Measurements from ENCODE around the gene KCNQ1OT1. TPM values are rescaled to one million over a fixed set of nuclear protein-coding genes. Genes with fewer than 3 reads are reported as not detected.
A peak's percentile ranks its signal among the peaks of the same experiment; 100 is the strongest.

The KCNQ1OT1 gene
- total RNA-seq, 8 experiments from 2014 or later = 1.2 to 6.3 (median 3.8) TPM

DNA sequence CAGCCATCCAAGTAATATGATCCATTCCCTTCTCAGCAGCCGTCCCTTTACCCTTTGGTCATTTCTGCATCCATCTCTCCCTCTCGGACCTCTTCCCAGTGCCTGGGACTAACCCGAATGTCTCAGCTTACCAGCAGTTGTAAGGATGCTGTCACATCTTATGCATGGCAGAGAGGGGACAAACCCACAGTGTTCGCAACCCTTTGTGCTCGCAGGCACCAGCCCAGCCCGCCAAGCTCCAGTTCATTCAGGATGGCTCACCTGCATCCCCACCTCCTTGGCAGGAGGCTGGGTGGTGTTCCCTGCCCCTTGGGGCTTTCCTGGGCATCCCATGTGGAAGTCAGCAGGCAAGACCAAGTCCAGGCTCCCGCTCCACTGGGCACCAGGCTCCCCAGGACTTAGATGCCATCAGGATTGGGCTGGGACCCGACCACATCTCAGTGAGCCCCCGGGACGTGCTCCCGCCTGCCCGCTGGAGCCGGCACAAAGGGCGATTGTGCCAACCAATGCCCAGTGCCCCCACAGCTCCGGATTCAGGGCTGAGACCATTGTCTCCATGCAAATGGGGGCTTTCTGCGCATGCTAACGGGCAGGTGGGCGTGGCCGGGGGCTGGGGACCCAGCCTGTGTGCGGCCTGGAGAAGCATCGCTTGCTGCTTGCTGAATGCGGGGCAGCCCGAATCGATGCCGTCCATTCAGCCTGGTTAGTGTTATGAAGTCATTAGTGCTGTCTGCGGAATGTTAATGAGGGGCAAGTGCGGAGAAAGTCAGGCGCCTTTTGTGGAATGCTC lies 108.6 kb downstream of the KCNQ1OT1 start:
- H3K4me1 ChIP-seq (replicated peaks in 1 of 2) = peaks cover 7 to 25% of the 10 kb centered on the region in 2 donors
- WGBS, 10 experiments = 40 to 100% (median 60%) methylated on average over 1 to 13 of the region's 28 CpGs; no CpG with 5 or more reads in 4 of the 10 experiments
- H3K4me3 ChIP-seq = no peak overlapping the region
- peak in 5 of 8 experiments; percentile 67 to 87 (median 85) for ATAC-seq (replicated peaks in 6 of 8)
- peak overlapping the region in 1 of 2 donors; percentile 1 for H3K27ac ChIP-seq
- in situ Hi-C loops (cut with MboI; ENCODE audit: low pct_unique_long_range_greater_than_20kb in 2 of 9, low sequenced_read_pairs in 9 of 9, unreplicated experiment in 9 of 9) = no loop called here

DNA sequence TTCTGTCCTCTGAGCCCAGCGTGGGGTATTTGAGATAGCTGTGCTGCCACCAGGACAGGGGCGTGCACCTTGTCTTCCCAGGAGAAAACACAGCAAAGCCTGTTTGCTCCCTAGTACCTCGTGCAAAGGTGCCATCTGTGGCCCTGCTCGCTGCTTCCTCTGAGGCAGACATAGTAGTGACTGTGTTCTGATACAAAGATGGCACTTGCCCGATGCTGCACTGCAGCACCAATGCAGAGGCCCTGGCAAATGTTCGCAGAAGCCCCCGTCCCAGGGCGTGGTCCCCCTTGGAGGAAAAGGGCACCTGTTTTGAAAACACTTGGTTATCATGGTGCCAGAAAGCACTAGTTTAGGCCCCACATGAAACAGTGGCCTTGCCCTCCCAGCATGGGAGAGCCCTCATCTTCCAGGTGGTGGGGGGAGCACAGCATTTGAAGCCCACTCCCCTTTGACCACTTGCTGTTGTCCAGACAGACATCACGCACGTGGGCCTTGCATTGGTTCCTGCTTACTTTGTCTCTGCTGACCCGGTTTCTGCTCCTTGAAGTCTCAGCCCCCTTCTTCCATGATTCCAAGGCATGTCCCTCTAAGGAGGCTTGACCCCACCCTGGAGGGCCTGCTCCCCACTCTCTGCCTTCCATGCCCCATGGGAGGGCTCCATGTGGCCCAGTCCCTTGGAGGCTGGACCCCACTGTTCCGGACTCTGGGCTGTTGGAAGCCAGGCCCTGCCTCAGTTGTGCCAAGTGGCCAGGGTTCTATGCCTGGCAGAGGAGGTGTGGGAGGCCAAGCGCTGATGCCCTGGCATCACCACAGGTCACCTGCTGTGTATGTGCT lies 109.4 kb downstream of the KCNQ1OT1 start:
- H3K27ac ChIP-seq = no peak overlapping the region

DNA sequence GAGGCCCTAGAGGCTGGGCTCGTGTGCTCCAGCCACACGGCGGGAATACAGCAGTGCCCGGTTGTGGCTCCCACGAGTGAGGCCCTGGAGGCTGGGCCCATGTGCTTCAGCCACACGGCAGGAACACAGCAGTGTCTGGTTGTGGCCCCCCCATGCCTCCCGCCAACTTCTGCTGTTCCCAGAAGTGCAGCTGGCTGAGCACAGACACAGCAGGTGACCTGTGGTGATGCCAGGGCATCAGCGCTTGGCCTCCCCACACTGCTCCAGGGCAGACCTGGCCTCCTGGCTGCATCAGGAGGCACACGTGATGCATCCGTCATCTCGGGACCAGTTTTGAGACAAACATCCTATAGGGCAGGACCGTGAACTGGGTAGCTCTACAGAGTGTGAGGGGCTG lies 110.3 kb downstream of the KCNQ1OT1 start:
- WGBS, 10 experiments = 80 to 100% (median 100%) methylated on average over 1 to 4 of the region's 12 CpGs; no CpG with 5 or more reads in 4 of the 10 experiments
- in situ Hi-C loops (cut with MboI; ENCODE audit: low pct_unique_long_range_greater_than_20kb in 2 of 9, low sequenced_read_pairs in 9 of 9, unreplicated experiment in 9 of 9) = no loop called here
- H3K4me3 ChIP-seq = no peak overlapping the region
- no peak overlapping the region for H3K27ac ChIP-seq
- ATAC-seq (replicated peaks in 6 of 8) = no peak
- H3K4me1 ChIP-seq (replicated peaks in 1 of 2) = peaks cover 9 to 29% of the 10 kb centered on the region in 2 donors

More for the DNA sequence above, 109.4 kb downstream of the KCNQ1OT1 start:
- 53 to 100% (median 83%) methylated on average over 1 to 7 of the region's 13 CpGs; no CpG with 5 or more reads in 3 of the 10 experiments for WGBS, 10 experiments
- Histone ChIP-seq H3K4me3 (no peak overlapping the region), H3K4me1 (replicated peaks in 1 of 2) (peaks cover 9 to 29% of the 10 kb centered on the region in 2 donors)
- in situ Hi-C loops (cut with MboI; ENCODE audit: low pct_unique_long_range_greater_than_20kb in 2 of 9, low sequenced_read_pairs in 9 of 9, unreplicated experiment in 9 of 9) = no loop called here
- ATAC-seq (replicated peaks in 6 of 8) = no peak

DNA sequence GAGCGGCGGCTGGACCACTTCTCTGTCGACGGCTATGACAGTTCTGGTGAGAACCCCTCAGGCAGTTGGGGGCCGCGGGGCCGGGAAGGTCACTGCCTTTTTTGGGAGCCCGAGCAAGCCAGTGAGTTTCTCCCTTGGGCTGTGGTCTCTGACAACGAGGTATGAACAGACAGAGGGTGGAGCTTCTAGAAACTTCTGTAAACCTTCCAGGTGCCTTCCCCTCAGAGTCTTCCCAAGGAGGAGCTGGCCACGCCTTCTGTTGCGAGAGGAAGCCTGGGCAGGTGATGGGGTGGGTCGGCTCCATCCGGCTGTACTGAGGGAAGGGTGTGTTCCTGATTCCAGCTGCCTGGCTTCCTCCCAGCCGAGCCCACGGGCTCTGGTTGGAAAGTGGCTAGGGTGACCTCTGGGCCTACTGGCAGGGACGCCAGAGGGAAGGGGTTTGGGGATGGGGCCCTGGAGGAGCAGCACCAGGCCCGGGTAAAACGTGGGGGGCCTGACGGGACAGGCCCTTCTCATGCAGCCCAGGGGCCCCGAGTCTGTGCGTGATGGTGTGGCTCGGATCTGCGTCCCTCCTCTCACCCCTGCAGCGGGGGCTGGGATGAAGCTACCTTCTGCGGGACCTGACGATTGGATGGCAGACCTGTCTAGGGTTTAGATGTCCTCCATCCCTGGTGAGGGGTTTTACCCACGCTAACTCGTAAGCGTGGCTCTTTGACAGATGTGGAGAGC lies 110.8 kb downstream of the KCNQ1OT1 start:
- in situ Hi-C loops (cut with MboI; ENCODE audit: low pct_unique_long_range_greater_than_20kb in 2 of 9, low sequenced_read_pairs in 9 of 9, unreplicated experiment in 9 of 9) = no loop called here
- 40 to 100% (median 87%) methylated on average over 1 to 7 of the region's 29 CpGs; no CpG with 5 or more reads in 3 of the 10 experiments for WGBS, 10 experiments
- Histone ChIP-seq H3K27ac (no peak overlapping the region), H3K4me3 (no peak overlapping the region), H3K4me1 (replicated peaks in 1 of 2) (peaks cover 9 to 29% of the 10 kb centered on the region in 2 donors)
- no peak for ATAC-seq (replicated peaks in 6 of 8)

DNA sequence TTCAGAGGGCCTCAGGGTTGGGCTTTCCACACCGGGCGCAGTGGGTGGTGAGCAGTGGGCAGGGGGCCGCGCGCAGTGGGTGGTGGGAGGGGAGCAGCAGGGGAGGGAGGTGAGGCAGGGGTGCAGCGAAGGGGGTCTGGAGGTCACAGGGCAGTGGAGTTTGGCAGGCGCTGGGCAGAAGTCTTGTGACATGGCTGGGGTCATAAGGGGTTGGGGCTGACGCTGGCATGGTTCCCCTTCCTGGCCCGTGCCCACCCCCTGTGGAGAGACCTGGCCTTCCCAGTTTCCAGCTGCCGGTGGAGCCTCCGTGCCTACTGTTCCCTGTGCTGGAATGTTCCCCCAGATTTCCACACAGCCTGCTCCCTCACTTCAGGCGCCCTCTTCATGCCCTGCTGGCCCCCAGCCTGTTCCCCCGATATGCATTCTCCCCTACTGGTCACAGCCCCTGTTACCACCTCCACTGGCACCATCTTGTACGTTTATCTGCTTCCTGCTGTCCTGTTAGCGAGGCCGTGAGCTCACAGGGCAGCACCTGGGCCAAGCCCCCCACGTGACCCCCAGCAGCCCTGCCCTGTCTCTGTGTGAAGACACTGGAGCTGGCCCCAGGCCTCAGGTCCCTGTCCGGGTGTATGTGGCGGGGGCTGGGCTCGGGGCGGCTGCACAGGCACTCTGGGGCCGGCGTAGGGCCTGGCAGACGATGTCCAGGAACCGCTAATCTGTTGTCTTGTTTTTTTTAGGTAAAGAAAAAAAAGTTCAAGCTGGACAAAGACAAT lies 111.6 kb downstream of the KCNQ1OT1 start:
- 0 to 81% methylated on average over 2 to 4 of the region's 25 CpGs; no CpG with 5 or more reads in 8 of the 10 experiments for WGBS, 10 experiments
- Histone ChIP-seq H3K27ac (no peak overlapping the region), H3K4me1 (replicated peaks in 1 of 2) (peaks cover 9 to 29% of the 10 kb centered on the region in 2 donors), H3K4me3 (no peak overlapping the region)
- in situ Hi-C loops (cut with MboI; ENCODE audit: low pct_unique_long_range_greater_than_20kb in 2 of 9, low sequenced_read_pairs in 9 of 9, unreplicated experiment in 9 of 9) = no loop called here
- no peak for ATAC-seq (replicated peaks in 6 of 8)

DNA sequence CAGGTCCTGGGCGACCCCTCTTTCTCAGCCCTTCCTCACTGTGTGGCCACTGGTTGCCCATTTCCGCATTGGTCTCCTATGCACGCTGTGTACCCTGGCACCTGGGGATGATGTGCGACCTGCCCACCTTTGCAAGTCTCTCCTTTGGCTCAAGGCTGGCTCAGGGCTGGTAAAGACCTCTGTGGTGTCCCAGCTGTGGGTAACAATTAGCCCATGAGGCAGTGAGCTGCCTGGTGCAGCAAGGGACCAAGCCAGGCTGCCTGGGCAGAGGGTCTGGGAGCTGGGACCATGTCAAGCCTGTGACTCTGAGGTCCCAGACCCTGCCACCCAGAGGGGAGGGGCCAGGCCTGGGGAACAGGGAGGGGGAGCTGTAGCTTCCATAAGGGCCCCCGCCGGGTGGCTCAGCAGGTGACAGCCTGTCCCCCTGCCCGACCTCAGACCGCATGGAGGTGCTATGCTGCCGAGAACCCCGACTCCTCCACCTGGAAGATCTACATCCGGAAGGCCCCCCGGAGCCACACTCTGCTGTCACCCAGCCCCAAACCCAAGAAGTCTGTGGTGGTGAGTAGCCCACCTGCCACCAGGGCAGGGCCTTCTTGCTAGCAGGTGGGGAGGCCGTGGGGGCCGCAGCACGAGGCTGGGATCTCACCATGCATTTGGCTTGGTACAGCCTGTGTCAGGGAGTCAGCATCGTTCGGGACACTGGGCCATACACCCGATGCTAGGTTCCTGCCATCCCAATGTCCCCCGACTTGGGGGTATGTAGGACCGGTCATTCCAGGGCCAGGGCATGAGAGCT lies 112.5 kb downstream of the KCNQ1OT1 start:
- in situ Hi-C loops (cut with MboI; ENCODE audit: low pct_unique_long_range_greater_than_20kb in 2 of 9, low sequenced_read_pairs in 9 of 9, unreplicated experiment in 9 of 9) = no loop called here
- Histone ChIP-seq H3K4me1 (replicated peaks in 1 of 2) (peaks cover 16 to 33% of the 10 kb centered on the region in 2 donors), H3K4me3 (no peak overlapping the region), H3K27ac (no peak overlapping the region)
- no peak for ATAC-seq (replicated peaks in 6 of 8)
- 32 to 100% (median 68%) methylated on average over 2 to 5 of the region's 20 CpGs; no CpG with 5 or more reads in 6 of the 10 experiments for WGBS, 10 experiments

DNA sequence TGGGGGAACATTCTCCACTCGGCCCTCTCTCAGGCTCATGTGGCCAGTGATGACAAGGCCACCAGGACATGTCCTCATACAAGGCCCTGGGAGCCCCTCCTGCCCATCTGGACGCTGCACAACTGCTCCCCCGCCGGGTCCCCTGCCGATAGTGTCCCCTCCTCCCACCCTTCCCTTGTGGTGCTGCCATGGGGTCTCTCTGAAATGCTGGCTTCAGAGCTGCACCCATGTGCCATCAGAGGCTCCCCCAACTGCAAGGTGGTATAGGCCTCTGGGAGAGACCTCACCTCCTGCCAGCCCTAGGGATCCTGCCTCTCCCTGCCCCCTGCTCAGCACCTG lies 113.0 kb downstream of the KCNQ1OT1 start:
- peak in 1 of 8 experiments; percentile 2 for ATAC-seq (replicated peaks in 6 of 8)
- Histone ChIP-seq H3K27ac (no peak overlapping the region), H3K4me1 (replicated peaks in 1 of 2) (peaks cover 19 to 33% of the 10 kb centered on the region in 2 donors), H3K4me3 (no peak overlapping the region)
- WGBS, 10 experiments = 80 to 83% methylated on average over 2 to 3 of the region's 5 CpGs; no CpG with 5 or more reads in 8 of the 10 experiments
- in situ Hi-C loops (cut with MboI; ENCODE audit: low pct_unique_long_range_greater_than_20kb in 2 of 9, low sequenced_read_pairs in 9 of 9, unreplicated experiment in 9 of 9) = no loop called here

DNA sequence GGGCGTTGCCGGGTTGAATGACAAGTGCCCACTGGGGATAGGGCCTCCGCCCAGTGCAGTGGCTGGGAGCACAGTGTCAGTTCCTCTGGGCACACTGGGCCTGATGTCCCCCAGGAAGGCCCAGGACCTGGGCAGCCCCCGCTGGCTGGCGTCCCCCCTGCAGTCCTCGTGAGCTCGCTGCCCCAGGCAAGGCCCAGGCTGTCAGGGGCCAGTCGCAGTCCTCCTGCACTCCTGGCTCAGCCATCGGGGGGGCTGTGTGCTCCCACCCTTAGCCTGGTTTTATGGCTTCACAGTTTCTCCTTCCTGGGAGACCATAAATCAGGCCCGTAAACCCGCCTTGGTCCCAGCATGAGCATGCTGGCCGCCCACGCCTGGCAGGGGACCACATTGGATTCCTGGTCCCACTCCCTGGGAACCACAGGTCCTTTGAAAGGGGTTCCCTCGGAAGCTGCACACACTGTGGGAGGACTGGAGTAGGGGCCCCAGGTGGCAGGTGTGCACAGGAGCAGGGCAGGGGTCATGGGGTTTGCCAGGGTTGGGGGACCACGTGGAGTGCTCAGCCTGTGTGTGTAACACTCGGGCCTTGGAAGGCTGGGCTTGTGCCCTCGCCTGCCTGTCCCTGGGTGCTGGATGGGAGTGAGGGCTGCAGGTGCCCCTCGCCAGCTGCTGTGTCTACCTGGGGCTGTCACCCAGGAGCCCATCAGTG lies 113.6 kb downstream of the KCNQ1OT1 start:
- in situ Hi-C loops (cut with MboI; ENCODE audit: low pct_unique_long_range_greater_than_20kb in 2 of 9, low sequenced_read_pairs in 9 of 9, unreplicated experiment in 9 of 9) = no loop called here
- H3K4me1 ChIP-seq (replicated peaks in 1 of 2) = peaks cover 14 to 27% of the 10 kb centered on the region in 2 donors
- whole genome bisulfite sequencing, 10 experiments = 52 to 80% (median 58%) methylated on average over 1 to 5 of the region's 18 CpGs; no CpG with 5 or more reads in 5 of the 10 experiments
- no peak overlapping the region for H3K4me3 ChIP-seq
- H3K27ac ChIP-seq = no peak overlapping the region
- peak in 5 of 8 experiments; percentile 25 to 73 (median 48) for ATAC-seq (replicated peaks in 6 of 8)

DNA sequence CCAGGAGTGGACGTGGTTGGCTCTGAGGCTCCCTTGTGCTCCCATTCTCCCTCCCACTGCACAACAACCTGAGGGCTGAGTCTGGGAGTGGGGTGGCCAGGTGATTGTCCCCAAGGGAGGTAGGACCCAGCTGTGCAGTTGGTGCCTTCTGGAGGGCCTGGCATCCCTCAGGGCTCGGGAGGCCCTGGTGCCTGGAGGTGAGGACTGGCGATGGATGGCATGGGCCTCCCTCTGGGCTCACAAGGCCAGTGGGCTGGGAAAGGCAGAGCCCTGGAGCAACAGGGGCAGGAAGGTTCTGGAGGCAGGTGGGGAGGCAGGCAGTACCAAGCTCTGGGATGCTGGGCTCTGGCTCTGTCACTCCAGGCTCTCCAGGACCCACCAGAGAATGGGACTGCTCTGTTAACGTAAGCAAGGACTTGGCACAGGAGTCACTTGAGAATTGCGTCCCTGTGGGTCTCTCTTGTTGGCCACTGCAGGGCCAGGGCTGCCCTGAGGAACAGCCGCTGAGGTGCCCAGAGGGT lies 114.2 kb downstream of the KCNQ1OT1 start:
- H3K4me3 ChIP-seq = no peak overlapping the region
- WGBS, 10 experiments = 90 to 100% methylated on average over 2 of the region's 6 CpGs; no CpG with 5 or more reads in 8 of the 10 experiments
- in situ Hi-C loops (cut with MboI; ENCODE audit: low pct_unique_long_range_greater_than_20kb in 2 of 9, low sequenced_read_pairs in 9 of 9, unreplicated experiment in 9 of 9) = no loop called here
- ATAC-seq (replicated peaks in 6 of 8) = peak in 1 of 8 experiments; percentile 1
- H3K4me1 ChIP-seq (replicated peaks in 1 of 2) = peaks cover 14 to 21% of the 10 kb centered on the region in 2 donors
- no peak overlapping the region for H3K27ac ChIP-seq

DNA sequence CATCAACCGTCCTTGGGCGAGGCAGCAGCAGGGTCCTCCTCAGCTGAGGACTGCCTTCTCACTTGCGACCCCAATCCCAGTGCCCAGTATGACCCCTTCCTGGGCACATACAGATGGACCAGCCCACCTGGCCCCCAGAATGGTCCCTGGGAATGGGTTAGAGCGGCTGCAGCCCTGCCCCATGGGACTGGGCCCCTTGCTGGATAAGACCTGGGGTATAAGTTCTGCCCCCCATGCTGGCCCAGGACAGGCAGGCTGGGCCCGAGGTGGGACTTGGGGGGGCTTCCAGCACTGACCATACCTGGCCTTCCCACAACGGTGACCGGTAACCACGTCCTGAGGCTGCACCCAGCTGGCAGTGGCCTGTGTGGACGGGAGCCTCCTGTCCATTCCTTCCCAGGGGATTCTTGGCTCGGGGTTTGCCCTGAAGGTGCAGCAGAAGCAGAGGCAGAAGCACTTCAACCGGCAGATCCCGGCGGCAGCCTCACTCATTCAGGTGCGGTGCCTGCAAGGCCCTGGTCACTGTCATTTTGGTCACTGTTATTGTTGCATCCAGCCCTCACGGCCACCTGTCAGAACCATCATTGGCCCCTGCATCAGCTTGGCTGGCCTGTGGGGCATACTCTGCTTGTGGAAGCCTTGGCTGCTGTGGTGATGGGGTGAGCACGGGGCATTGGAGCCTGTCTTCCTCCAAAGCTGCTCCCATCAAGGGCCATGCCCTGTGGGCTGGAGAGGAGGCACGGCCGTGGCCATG lies 114.8 kb downstream of the KCNQ1OT1 start:
- no peak for ATAC-seq (replicated peaks in 6 of 8)
- in situ Hi-C loops (cut with MboI; ENCODE audit: low pct_unique_long_range_greater_than_20kb in 2 of 9, low sequenced_read_pairs in 9 of 9, unreplicated experiment in 9 of 9) = no loop called here
- H3K4me3 ChIP-seq = no peak overlapping the region
- no peak overlapping the region for H3K27ac ChIP-seq
- whole genome bisulfite sequencing, 10 experiments = 82 to 100% (median 100%) methylated on average over 1 to 2 of the region's 18 CpGs; no CpG with 5 or more reads in 4 of the 10 experiments
- H3K4me1 ChIP-seq (replicated peaks in 1 of 2) = peaks cover 14 to 15% of the 10 kb centered on the region in 2 donors

All from motor neuron (in vitro differentiated cells).